Lower leg skin (tissue), 4 donors: ENCODE measurements around the gene SHISA8. TPM values are rescaled to one million over a fixed set of nuclear protein-coding genes. Genes with fewer than 3 reads are reported as not detected.

Source experiments
- DNase-seq, 2 donors: peaks; one replicate each; pipeline ENCODE4 v3.0.0-alpha.2; 2019; ENCODE audit warnings: low spot score in 2 of 2
- H3K4me3 ChIP-seq: fragments of 200-600 bp; sonication (generic); 2 replicates; pipeline ENCODE4 v1.5.1; 2017; ENCODE audit warnings: mild to moderate bottlenecking, low read depth; ENCODE audit not compliant: poor library complexity, severe bottlenecking
- CTCF ChIP-seq, 3 donors: fragments of 450-650 bp; IDR thresholded peaks; one replicate each; pipeline ENCODE4 v1.5.1; 2016; ENCODE audit warnings: antibody characterized with exemption in 3 of 3, mild to moderate bottlenecking in 3 of 3, moderate library complexity in 2 of 3
- POLR2A ChIP-seq, 2 donors: fragments of 450-650 bp; IDR thresholded peaks; one replicate each; pipeline ENCODE4 v1.6.1; 2016 to 2017; ENCODE audit warnings: antibody characterized with exemption in 2 of 2, mild to moderate bottlenecking in 1 of 2, moderate library complexity in 1 of 2
- WGBS, 2 donors: methylation state at CpG; one replicate each; pipeline ENCODE4 v1.1.5; 2018; 5-methylcytosine and 5-hydroxymethylcytosine counted together
- intact Hi-C: fragments of 100-400 bp; cut with DNase I; formaldehyde crosslinking; loops from one replicate; pipeline ENCODE4 v1.15.0; 2023; ENCODE audit warnings: low total_unique reads
- microRNA counts, 2 donors: library from miRNA; unstranded; fragments of <30 nt; microRNA quantifications; one replicate each; lab custom pipeline; 2016
- microRNA-seq, 2 donors: library from miRNA; unstranded; fragments of <30 nt; microRNA quantifications; one replicate each; pipeline ENCODE4, GENCODE V29; 2016; ENCODE audit warnings: borderline replicate concordance in 2 of 2, borderline number of aligned reads in 1 of 2
- total RNA-seq, 4 donors: library from RNA; depleted of rRNA; stranded (reverse); fragments of >200 nt; gene quantifications; one replicate each; pipeline ENCODE4 v1.1.0, GENCODE V29; 2016

Gene SHISA8
- total RNA-seq, 4 donors from 2014 or later = 0.46 to 2.0 (median 1.0) TPM

DNA sequence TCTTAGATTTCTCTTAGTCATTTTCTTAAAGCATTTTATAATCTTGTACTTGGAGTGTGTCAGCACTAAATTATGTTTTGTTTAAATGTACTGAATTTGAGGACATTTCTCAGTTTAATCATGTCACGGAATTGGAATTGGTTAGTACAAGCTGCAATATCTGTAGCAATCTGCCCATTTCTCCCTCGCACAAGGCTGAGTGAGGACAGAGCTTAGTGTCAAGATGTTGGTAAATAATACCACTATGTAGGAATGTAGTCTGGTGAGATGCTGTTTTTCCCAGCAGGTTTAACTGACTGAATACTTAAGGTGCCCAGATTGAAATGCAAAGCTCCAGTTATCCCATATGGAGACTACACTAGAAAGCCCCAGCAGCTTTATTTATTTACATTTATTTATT lies 51.4 kb downstream of the SHISA8 start:
- DNase-seq = no peak
- intact Hi-C loops = no loop called here
- whole genome bisulfite sequencing, 2 donors = 90 to 95% methylated on average over 2 of the region's 2 CpGs
- TF ChIP-seq POLR2A (IDR thresholded peaks at IDR 0.05) (no peak), CTCF (IDR thresholded peaks at IDR 0.05) (no peak)
- H3K4me3 ChIP-seq = no peak overlapping the region

DNA sequence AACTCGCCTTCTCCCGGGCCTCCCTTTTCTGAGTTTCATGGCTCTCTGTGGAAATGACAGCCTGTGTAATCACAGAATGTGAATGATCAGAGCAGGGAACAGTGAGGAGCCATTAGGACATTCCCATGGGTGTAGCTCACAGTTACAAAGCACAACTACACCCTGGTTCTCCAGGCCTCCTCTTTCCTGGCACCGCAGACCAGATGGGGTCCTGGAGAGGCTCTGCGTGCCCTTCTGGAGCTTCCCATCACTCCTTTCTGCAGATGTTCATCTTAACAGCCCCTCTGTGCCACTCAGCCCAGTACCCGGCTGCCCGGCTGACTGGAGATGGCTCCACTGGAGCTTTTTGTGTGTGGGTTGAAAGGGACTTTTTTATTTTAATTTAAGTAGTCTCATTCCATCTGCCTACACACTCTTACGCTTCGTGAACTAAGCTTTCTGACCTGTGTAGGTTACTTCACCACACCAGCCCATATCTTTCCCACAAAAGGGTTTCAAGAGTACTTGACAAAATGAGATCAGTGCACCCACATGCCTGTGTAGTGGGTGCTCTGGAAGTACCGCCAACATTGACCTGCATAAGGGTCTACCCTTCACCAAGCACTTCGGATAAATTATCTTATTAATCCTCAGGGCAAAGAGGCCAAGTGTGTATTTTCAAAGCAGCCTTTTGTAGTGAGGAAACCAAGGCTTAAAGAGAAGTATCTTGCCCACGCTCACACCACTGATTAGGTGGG lies 52.2 kb downstream of the SHISA8 start:
- intact Hi-C loops = no loop called here
- no peak overlapping the region for H3K4me3 ChIP-seq
- 75 to 78% methylated on average over 11 of the region's 11 CpGs for WGBS, 2 donors
- TF ChIP-seq POLR2A (IDR thresholded peaks at IDR 0.05) (no peak), CTCF (IDR thresholded peaks at IDR 0.05) (no peak)
- DNase-seq = no peak

DNA sequence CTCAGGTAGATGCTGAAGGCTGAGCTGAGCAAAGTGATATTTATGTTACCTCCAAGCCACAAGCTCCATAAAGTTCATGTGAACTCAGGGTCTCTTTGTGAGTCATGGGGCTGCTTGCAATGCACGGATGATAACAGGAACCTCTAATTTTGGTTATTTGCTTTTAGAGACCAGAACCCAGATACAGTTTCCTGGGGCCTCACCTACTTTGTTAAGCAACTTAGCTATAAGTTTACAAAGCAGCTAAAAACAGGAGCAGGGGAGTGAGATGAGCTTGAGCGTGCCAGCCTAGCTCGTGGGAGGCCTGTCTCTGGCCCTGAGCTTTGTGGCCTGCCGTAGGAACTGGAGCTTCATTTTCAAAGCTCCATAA lies 52.7 kb downstream of the SHISA8 start:
- H3K4me3 ChIP-seq = no peak overlapping the region
- no peak for DNase-seq
- 60 to 76% methylated on average over 4 of the region's 4 CpGs for WGBS, 2 donors
- no peak for TF ChIP-seq CTCF (IDR thresholded peaks at IDR 0.05)
- TF ChIP-seq POLR2A (IDR thresholded peaks at IDR 0.05) = no peak
- intact Hi-C loops = no loop called here

MicroRNAs encoded within 50 kb of the gene (microRNA counts, 767-probe panel; counts per million panel counts)
- 0 to 358 counts per million in 2 donors for microRNA hsa-miR-33a-5p (lab: Ali Mortazavi, UCI)

Small RNA genes within 50 kb of the gene (microRNA-seq; reads per million reads assigned to microRNA genes)
- gene MIR33A = 10.2 to 20.4 reads per million in 2 donors

Other genes starting within 250 kb of the SHISA8 start
- gene SNU13, start 226.2 kb downstream of the SHISA8 start, total RNA-seq = 100 to 1,000 TPM; 103 to 127 (median 116) TPM
- 1 to 10 TPM in 2 of 4 donors, not detected in 2; 1.2 to 2.1 TPM for gene MEI1, start 215.6 kb downstream of the SHISA8 start, total RNA-seq
- gene CCDC134, start 114.4 kb downstream of the SHISA8 start, total RNA-seq = 10 to 100 TPM; 12.2 to 15.4 (median 13.1) TPM
- 100 to 1,000 TPM in 2 of 4 donors, 10 to 100 TPM in 2; 91.1 to 122 (median 96.2) TPM for gene SREBF2, start 82.0 kb downstream of the SHISA8 start, total RNA-seq
- 1 to 10 TPM; 1.6 to 2.9 (median 1.7) TPM for gene TNFRSF13C, start 11.7 kb upstream of the SHISA8 start, total RNA-seq
- 10 to 100 TPM in 2 of 4 donors, 1 to 10 TPM in 2; 5.9 to 20.2 (median 9.1) TPM for gene CENPM, start 32.1 kb upstream of the SHISA8 start, total RNA-seq
- gene SEPTIN3, start 54.4 kb upstream of the SHISA8 start, total RNA-seq = 1 to 10 TPM in 2 of 4 donors, under 1 TPM in 2; 0.76 to 1.2 (median 0.96) TPM
- 1 to 10 TPM; 1.4 to 2.0 (median 1.8) TPM for gene WBP2NL, start 83.7 kb upstream of the SHISA8 start, total RNA-seq
- 10 to 100 TPM; 13.1 to 26.2 (median 17.3) TPM for gene NAGA, start 155.7 kb upstream of the SHISA8 start, total RNA-seq
- gene PHETA2, start 159.2 kb upstream of the SHISA8 start, total RNA-seq = 10 to 100 TPM in 2 of 4 donors, 1 to 10 TPM in 2; 4.1 to 13.0 (median 11.3) TPM
- 10 to 100 TPM; 11.2 to 21.9 (median 12.6) TPM for gene SMDT1, start 164.6 kb upstream of the SHISA8 start, total RNA-seq
- gene NDUFA6, start 175.7 kb upstream of the SHISA8 start, total RNA-seq = 10 to 100 TPM; 48.8 to 74.7 (median 58.4) TPM
- gene CYP2D6, start 215.7 kb upstream of the SHISA8 start, total RNA-seq = 1 to 10 TPM in 2 of 4 donors, under 1 TPM in 2; 0.61 to 1.4 (median 0.97) TPM